HG02885 (cell line): Measurements from ENCODE around the gene SH3TC1.

ENCODE experiments used
- ATAC-seq: cut with Tn5 transposase; IDR thresholded peaks from one replicate; pipeline ENCODE4 v1.9.1; 2021; ENCODE audit warnings: mild to moderate bottlenecking; ENCODE audit not compliant: unreplicated experiment, poor library complexity

Gene SH3TC1

GRCh38 chr4:8270912-8271815 lies 72.1 kb downstream of the SH3TC1 start:
- ATAC-seq = no peak

DNA sequence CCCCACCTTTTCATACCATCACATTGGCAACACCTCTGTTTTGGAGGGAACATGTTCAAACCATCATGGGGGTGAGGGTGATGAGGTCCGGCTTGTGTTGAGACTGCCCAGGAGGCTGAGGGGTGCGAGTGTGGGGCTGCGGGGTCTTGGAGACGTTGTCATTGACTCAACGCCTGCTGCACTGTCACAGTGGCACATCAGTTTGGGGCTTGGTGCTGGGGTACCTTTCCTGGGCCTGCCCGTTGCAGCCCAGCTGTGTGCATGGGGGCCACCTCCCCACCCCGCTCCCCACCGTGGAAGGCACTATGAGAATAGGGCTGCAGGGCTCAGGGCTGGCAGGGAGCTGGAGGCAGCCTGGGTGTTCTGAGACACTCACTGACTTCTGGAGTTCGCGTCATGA lies 72.7 kb downstream of the SH3TC1 start:
- ATAC-seq = no peak

DNA sequence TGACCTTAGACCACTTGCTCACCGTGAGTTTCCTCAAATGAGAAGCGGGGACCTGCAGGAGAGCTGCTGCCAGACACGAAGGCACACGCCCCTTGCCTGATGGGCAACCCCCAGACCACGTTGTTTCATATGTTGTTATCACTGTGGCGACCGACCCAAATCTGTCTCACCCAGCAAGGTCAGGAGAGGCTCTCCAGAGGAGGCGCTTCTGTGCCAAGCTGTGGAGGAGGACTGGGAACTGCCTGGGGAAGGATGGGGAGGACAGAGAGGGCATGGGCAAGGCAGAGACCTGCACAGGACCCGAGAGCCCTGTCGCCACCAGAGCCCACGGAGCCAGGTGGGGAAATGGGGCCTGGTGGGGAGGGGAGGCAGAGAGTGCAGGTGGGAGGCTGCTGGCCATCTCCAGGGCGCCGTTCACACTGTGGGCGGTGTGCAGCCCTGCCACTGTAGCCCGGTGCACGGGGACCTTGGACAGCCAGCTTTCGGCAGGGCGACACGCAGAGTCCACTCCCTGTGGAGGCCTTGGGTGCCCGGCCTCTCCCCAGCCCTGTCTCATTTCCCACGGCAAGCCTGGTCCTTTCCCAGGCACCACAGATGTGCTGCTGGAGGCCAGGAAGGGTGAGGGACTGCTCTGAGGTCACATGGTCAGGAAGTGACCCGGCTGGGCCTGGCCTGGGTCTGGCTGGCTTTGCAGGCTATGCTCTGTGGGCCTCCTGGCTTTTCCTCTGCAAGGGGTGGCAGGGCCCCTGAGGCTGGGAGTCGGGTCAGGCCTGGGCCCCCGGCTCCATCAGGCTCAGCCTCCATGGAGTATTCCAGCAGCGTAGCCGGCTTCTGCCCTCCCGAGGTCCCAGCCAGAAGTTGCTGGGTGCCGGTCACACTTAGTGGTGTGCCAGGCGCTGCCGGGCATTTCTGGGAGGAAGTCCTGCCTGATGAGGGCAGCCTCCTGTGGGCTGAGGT lies 73.7 kb downstream of the SH3TC1 start:
- ATAC-seq = no peak

- ATAC-seq = no peak
Observed at GRCh38 chr4:8273450-8273849, 74.4 kb downstream of the SH3TC1 start.

DNA sequence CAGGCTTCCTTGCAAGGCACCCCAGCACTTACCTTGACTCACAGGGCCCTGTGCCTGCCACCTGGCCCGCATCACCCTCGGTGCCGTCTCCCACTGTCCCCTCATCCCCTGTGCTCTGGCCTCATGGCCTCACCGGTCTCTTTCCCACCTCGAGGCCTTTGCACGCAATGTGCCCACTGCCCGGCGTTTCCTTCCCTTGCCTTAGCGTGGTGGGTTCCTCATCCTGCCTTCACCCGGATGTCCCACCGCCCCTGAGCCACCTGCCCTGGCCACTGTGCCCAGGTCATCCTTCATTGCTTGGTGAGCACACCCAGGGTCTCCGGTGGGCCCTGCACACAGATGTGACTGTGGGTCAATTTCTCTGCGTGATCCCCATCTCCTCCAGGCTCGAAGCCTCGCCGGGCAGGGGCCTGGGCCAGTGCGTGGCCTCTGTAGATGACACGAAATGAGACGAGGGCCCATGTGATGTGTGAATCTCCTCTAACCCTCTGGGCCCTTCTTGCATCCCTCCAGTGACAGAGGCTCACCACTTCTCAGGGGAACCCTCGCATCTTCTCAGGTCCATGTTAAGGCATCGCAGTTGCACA lies 75.1 kb downstream of the SH3TC1 start:
- ATAC-seq = no peak

GRCh38 chr4:8274765-8275547 lies 75.9 kb downstream of the SH3TC1 start:
- ATAC-seq = no peak

- no peak for ATAC-seq
Observed at GRCh38 chr4:8275548-8275910, 76.4 kb downstream of the SH3TC1 start.

DNA sequence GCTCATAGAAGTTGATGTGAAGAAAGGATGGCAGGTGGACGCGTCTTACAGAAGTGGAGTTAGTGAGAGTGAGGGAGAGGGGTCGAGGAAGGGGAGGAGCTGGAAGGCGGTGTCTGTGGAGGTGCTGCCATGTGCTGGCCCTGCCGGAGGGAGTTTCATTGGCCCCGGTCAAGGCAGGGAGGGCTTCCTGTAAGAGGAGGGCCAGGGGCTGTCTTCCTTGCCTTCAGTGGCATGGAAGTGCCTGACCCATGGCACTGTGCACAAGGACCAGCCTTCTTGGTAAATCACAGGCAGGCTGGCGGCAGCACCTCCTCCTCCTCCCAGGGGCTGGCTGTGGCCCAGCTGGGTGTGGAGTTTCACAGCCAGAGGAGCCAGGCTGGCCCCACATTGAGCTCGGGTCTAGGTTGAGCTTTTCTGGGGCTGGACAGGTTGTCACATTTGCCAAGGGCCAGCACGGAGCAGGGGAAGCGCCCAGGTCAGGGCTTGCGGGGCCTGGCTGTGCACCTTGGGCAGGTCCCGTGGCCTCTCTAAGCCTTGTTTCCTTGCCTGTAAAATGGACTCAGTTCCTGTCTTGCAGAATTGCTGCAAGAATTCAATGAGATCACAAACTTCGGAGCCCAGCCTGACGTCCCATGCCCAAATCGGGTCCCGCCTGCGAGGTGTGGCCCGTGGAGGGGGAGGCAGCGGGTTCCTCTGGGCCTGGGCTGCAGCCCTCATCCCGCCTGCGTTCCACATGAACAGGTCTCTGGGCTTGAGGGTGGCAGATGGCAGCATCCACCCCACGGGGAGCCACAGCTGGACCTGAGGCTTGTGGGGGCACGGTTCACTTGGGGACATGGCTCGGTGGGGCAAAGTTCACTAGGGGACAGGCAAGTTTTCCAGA lies 77.5 kb downstream of the SH3TC1 start:
- no peak for ATAC-seq

DNA sequence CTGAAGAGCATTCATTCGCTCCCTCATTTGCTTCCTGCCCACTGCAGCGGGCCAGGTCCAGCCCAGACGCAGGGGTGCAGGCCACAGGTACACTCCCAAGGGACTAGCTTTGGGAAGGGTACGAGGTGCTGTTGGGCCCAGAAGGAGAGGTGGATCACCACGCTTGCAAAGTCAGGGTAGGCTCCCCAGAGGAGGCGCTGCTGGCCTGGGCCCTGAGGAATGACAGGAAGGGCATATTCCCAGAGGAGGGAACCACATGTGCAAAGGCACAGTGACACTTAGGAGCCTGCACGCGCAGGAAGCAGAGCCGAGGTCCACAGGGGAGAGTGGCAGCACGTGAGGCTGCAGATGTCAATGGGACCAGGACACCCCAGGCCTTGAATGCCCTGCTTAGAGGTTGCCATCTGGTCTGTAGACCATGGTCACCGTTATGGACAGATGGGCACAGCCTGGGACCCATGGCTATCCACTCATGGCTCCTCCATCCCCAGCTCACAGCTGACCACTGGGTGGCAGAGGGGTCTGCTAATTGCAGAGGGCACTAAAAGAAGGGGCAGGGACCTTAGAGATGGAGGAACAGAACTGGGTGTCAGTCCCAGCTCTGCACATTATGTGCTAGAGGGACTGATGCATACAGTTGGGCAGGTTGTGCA lies 78.4 kb downstream of the SH3TC1 start:
- ATAC-seq = no peak

- no peak for ATAC-seq
Observed at GRCh38 chr4:8278009-8278395, 78.9 kb downstream of the SH3TC1 start.

DNA sequence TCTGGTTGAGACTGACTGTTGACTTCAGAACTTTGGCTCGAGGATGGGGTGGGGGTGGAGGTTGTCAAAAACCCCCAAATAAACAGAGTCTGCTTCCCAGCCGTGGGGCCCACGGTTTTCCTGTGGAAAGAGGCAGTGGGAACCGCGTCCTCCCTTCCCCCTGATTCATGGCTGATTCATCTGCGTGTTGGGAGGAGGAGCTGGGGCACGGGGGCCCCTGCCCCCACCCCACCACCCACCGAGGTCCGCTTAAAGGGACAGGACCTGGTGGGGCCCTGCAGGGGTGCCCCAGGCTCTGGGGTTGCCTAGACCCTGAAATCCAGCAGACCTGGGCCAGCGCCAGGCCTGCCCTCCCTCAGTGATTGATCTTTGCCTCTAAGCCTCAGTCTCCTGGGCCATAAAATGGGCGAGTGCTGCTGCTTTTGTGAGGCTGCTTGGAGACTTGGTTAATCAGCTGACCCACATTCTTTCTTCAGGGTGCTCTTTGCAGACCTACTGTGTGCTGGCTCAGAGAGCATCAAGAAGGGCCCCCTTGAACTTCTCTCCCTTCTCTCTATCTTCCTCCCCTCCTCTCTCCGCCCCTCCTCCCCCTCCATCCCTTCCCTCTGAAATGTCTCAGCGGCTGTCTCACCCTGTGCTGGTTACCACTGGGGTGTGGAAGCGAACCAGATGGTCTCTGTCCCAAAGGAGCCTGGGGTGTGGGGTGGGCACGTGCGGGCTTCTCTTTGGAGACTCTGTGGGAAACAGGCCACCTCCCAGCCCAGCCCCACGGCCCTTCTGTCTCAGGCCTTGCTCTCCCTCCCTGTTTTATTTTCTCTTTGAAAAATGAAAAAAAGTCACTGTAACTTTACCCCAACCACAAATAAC lies 79.6 kb downstream of the SH3TC1 start:
- ATAC-seq = no peak

DNA sequence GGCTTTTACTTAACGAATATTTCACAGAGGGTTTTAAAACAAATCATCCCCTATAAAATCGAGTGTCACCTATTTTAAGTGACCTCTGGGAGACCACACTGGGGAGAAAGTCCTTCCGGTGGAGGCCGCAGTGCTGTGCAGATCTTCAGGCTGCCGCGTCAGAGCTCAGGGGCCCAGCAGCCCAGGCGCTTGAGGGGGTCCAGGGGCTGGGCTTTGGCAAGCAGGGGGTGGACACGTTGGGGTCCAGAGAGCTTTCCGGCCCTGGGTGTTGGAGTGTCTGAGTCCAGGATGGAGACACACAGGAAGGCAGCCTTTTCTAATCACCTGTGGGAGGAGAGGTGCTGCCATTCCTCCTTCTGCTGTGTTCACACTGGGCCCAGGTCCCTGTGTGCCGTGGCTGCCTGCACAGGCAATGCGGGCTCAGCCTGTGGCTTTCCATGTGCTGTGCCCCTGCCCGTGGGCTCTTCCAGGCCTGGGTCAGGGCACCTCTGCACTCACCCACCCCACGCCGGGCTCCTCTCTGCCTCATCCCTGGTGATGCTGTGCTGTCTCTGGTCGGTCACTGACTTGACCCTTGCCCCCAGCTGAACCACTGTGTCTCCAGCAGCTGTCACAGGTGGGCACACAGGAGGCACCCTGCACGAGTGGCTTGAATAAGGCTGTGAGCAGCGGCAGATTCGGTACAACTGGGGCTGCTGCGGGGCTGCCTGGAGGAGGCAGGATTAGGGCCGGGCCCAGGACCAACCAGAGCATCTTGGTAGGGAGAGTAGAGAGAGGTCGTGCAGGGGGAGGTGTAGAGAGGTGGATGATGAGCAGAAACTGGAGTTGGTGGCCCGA lies 80.4 kb downstream of the SH3TC1 start:
- no peak for ATAC-seq

DNA sequence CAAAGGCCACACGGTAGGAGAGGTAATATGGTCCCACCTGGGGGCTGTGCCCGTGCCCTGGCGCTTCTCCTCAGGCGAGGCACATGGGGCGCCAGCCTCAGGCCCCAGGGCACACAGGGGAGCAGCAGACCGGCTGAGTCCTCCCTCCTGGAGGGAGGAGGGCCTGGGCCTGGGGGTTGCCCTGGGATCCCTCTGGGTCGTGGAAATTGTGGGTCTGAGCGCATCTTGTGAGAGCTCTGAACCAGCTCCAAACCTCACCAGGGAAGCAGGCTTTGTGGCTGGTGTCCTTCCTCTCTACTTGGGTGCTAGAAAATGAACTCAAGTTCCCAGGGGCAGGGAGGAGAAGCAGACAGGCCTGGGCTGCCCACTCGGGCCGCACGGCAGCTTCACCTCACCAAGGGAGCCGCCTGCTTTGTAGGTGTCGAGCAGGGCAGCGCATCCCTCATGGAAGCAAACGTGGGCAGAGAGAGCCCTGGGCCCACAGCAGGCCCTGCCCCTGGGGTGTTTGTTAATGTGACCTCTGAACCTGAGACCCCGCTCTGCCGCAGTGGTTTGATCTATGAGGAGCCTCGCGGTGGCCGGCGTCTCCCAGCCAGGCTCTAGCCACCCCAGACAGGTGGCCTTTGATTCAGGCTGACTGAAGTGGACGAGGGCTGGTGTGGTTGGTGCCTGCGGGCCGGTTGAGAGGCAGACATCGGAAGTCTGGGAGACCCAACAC lies 81.2 kb downstream of the SH3TC1 start:
- ATAC-seq = no peak

DNA sequence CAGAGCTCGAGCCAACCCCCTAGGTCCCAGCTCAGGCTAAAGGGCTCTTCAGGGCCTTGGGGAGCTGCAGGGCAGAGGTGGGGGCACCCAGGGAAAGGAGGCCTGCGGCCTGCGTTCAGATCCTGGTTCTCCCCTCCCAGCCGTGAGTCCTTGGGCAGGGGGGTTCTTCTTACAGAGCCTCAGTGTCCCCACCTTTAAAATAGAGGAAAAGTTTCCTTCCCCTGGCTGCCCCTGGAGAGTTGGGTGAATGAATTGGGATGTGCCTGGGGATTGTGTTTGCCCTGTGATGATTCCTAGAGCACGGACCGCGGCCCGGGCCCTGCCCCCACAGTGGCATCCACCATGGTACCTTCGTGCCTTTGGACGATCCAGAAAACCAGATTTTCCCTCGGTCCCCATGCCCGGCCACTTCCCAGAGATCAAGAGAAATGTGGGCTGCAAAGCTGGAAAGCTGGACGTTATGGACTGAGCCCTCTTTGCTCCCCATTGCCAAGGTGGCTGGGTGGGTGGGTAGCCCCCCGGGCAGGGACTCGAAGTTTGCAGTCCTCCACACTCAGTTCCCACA lies 81.9 kb downstream of the SH3TC1 start:
- no peak for ATAC-seq

- ATAC-seq = no peak
Observed at GRCh38 chr4:8281519-8282133, 82.5 kb downstream of the SH3TC1 start.
